ENCODE measurements around the gene HDAC8.

Gene HDAC8

DNA sequence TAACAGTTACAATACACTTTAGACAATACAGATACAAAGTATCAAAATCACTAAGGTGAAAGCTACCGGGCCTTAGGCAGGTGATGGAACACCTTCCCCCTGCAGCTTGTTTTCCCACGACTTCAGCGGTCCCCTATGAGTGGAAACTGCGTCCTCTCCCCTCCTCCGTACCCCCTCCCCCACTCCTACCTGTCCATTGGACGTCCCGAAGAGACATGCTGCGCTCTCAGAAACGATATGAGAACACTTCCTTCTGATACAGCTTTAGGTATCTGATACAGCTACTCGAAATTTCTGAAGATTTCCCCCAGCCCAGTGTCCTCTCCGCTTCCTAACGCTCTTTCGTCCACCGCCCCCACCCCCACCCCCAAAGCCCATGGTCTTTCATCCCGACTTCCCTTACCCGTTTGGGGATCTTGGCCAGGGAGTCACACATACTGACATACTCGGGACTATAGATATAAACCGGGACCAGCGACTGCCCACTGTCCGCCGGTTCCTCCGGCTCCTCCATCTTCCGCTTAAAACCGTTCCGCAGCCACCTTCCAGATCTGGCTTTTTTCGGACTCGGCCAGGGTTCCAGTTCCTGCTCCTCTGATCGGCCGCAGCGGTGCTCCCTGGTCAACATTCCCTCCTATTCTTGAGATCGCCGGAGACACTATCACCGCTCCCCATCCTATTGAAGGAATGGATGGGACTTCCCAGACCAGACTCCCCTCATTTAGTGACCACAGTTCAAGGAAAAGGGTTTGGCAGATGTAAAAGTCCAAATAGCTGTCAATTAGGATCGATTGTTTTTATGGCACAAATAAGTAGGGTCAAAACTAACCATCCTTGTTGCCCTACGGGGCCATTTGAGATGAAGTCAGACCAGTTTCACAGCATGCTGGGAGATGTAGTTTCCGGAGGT, at the start of gene HDAC8:
TSS of gene HDAC8 (minus strand) at position 596 of the 910 bp plus-strand sequence. CDS start at position 514, 82 bp downstream.
- no peak for TF ChIP-seq CTCF (IDR thresholded peaks at IDR 0.05; ENCODE audit: borderline replicate concordance, insufficient read depth, low read depth, low read length)
- H3K4me3 ChIP-seq (ENCODE audit: low read depth, low read length): peak within 1 kb of the TSS; percentile 59

- TF ChIP-seq CTCF (IDR thresholded peaks at IDR 0.05; ENCODE audit: borderline replicate concordance, insufficient read depth, low read depth, low read length): no peak
- H3K4me3 ChIP-seq (ENCODE audit: low read depth, low read length): no peak overlapping the region
These were observed 49.2 kb upstream of the HDAC8 start for GRCh38 chrX:72621625-72622485.

DNA sequence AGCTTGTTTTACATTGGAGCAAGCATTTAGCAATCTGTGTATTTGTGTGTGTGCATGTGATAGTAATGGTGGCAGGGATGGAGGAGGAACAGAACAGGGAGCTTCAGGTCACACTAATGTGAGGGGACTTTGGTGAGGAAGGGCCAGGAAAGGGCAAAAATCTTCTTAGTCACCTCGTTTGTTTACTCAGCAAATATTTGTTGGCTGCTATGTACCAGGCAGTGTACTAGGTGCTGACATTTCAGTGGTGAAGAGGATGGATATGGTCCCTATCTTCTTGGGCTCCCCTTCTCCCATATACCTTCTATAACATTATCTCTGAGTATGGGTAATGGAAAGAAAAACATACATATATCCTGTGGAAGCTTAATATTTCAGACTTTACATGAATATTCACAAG, 48.5 kb upstream of the HDAC8 start:
- H3K4me3 ChIP-seq (ENCODE audit: low read depth, low read length): no peak overlapping the region
- TF ChIP-seq CTCF (IDR thresholded peaks at IDR 0.05; ENCODE audit: borderline replicate concordance, insufficient read depth, low read depth, low read length): no peak

DNA sequence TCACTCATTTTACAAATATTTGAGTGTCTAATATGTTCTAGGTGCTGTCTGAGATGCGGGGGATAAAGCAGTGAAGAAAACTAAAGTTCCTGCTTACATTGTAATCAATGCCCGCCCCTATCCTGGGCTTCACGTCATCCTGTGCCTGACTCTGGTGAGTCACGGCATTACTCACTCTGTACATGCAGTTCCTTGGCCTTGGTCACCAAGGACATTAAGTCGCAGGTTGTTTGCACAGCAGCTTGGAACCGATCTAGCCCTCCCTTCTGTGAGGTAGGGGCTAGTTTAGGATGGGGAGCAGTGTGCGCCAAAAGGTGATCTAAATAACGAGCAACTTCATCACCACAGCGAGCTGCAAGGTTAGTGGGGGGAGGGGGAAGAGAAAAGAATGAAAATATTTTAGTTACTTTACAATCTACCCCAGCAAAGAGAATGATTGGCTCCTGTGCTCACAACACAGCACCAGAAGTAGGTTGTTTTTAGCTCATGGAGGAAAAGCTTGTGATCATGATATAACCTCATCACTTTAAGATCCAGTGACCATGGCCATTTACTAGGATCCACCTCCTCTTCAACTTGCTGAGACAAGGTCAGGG, 48.0 kb upstream of the HDAC8 start:
- H3K4me3 ChIP-seq (ENCODE audit: low read depth, low read length): no peak overlapping the region
- TF ChIP-seq CTCF (IDR thresholded peaks at IDR 0.05; ENCODE audit: borderline replicate concordance, insufficient read depth, low read depth, low read length): no peak

DNA sequence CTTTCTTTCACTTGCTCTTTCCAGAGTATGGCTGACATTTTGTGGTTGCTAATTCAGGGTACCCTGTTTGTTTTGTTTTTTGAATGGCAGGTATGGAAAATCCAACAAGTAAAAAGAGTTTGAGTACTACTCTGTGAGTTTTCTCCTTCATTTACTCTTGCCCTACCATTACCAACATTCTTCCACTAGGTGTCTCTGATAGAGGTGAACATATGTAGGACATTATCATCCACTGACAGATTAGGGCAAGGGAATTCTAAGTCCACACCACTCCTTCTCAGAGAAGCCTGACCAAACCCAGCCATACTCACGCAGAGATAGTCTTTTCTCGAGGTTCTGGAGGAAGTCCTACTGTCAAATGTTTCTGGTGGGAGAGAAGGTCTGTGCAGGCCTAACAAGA, 36.7 kb upstream of the HDAC8 start:
- no peak overlapping the region for H3K4me3 ChIP-seq (ENCODE audit: low read depth, low read length)
- TF ChIP-seq CTCF (IDR thresholded peaks at IDR 0.05; ENCODE audit: borderline replicate concordance, insufficient read depth, low read depth, low read length): 0 out of 2 replicates have a peak, but pooled peaks have one; percentile 14

DNA sequence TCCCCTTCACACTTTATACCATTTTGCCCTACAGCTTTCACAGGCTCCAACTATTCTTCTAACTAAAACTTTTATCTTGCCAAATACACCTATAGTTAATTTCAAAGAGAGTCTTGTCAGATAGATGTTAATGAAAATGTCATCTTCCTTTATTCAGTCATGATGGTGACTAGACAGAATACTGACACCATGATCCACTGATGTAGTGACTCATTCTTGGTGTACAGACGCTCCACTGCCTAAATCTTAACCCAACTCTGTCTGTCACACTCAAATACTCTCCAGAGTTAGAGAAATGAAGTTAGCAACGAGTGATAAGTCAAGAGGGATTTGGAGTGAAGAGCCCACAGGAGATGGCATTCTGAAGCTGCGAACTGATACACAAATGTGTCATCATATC, 32.1 kb upstream of the HDAC8 start:
- H3K4me3 ChIP-seq (ENCODE audit: low read depth, low read length): no peak overlapping the region
- no peak for TF ChIP-seq CTCF (IDR thresholded peaks at IDR 0.05; ENCODE audit: borderline replicate concordance, insufficient read depth, low read depth, low read length)
